ENCODE data around the gene COMMD7.

Gene COMMD7

GRCh38 chr20:32675223-32675975, 67.9 kb downstream of the COMMD7 start:
- DNase-seq (ENCODE audit: low spot score) = no peak

GRCh38 chr20:32674362-32674789, 68.9 kb downstream of the COMMD7 start:
- DNase-seq (ENCODE audit: low spot score) = peak; percentile 73

- no peak for DNase-seq (ENCODE audit: low spot score)
Measured at GRCh38 chr20:32672982-32673851, 70.0 kb downstream of the COMMD7 start.

- no peak for DNase-seq (ENCODE audit: low spot score)
Measured at GRCh38 chr20:32672394-32672981, 70.8 kb downstream of the COMMD7 start.

GRCh38 chr20:32670773-32671455, 72.4 kb downstream of the COMMD7 start:
- DNase-seq (ENCODE audit: low spot score) = no peak

- DNase-seq (ENCODE audit: low spot score) = no peak
Measured at GRCh38 chr20:32667027-32667426, 76.2 kb downstream of the COMMD7 start.

- no peak for DNase-seq (ENCODE audit: low spot score)
Measured at GRCh38 chr20:32664678-32665159, 78.5 kb downstream of the COMMD7 start.

- no peak for DNase-seq (ENCODE audit: low spot score)
Measured at GRCh38 chr20:32664012-32664677, 79.1 kb downstream of the COMMD7 start.

- DNase-seq (ENCODE audit: low spot score) = no peak
Measured at GRCh38 chr20:32663335-32664011, 79.8 kb downstream of the COMMD7 start.

- DNase-seq (ENCODE audit: low spot score) = no peak
Measured at GRCh38 chr20:32661820-32662528, 81.3 kb downstream of the COMMD7 start.

GRCh38 chr20:32660661-32661060, 82.6 kb downstream of the COMMD7 start:
- DNase-seq (ENCODE audit: low spot score) = no peak

GRCh38 chr20:32656827-32657226, 86.4 kb downstream of the COMMD7 start:
- no peak for DNase-seq (ENCODE audit: low spot score)

- no peak for DNase-seq (ENCODE audit: low spot score)
Measured at GRCh38 chr20:32655903-32656512, 87.3 kb downstream of the COMMD7 start.

GRCh38 chr20:32652739-32653526, 90.3 kb downstream of the COMMD7 start:
- peak; percentile 93 for DNase-seq (ENCODE audit: low spot score)

Measured in AG08395 (cell line).